C4-2B (cell line): ENCODE data around the gene HIGD1C.

Experiments used
- ZFX ChIP-seq: fragments of 450-650 bp; IDR thresholded peaks from 2 replicates; pipeline ENCODE4 v1.6.1; 2017
- TF ChIP-seq, protein P1 (sequence below): fragments of 450-650 bp; conservative IDR thresholded peaks from 2 replicates; pipeline ENCODE4 v1.5.1; 2017; ENCODE audit warnings: mild to moderate bottlenecking

DNA sequence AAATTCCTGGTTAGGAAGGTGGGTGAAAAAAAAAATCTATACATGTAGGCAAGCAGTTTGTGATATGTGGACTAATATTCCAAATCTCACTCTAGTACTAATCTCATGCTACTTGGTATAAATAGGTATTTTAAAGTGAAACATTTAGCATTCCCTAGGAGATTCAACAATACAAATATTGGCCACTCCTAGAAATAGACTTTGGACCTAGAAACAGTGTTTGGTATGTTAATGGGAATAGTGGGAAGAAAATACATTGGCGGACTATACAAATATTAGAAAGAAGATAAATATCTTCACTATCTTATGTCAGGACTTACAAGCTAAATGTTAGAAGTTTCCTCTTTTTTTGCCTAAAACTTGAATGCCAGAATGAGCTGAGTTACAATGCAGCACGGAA is 28.2 kb downstream of the HIGD1C start:
- TF ChIP-seq, protein P1, sequence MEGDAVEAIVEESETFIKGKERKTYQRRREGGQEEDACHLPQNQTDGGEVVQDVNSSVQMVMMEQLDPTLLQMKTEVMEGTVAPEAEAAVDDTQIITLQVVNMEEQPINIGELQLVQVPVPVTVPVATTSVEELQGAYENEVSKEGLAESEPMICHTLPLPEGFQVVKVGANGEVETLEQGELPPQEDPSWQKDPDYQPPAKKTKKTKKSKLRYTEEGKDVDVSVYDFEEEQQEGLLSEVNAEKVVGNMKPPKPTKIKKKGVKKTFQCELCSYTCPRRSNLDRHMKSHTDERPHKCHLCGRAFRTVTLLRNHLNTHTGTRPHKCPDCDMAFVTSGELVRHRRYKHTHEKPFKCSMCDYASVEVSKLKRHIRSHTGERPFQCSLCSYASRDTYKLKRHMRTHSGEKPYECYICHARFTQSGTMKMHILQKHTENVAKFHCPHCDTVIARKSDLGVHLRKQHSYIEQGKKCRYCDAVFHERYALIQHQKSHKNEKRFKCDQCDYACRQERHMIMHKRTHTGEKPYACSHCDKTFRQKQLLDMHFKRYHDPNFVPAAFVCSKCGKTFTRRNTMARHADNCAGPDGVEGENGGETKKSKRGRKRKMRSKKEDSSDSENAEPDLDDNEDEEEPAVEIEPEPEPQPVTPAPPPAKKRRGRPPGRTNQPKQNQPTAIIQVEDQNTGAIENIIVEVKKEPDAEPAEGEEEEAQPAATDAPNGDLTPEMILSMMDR = no peak
- TF ChIP-seq ZFX = no peak
